Measurements from ENCODE around the gene CDK2. TPM values are rescaled to one million over a fixed set of nuclear protein-coding genes. Genes with fewer than 3 reads are reported as not detected.

CDK2 gene
- total and polyA plus RNA-seq, 9 of the 15 experiments (the other 6 are each of a cell fraction or from before 2014, with no cell fraction given), result 17.4 to 213 (median 109) TPM

DNA sequence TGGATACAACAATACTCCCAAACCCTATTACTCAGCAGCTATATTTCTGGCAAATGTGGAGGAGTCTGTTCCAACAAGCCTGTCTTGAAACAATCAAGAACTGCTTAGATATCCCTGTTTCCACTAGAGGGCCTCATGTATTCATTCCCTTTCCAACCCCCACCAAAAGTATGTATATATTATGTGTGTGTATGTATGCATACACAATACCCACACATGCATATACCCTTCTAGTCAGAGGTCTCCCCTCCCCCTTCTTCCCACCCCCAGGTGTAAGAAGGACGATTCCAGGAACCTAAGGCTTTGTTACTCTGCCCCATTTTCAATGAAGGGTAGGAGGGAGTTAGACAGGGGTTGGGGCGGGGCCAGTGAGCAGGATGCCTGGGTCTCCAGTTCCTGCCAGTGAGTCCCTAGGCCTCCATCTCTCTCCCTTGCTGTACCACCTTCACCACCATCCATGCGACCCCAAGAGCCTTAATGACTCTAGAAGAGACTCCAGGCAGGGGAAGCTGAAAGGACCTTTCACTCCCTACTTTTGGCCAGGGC lies 35.8 kb upstream of the CDK2 start, which contains the start of gene DGKA (continued):
- TF ChIP-seq ZBTB7A (IDR thresholded peaks at IDR 0.05; ENCODE audit: borderline replicate concordance, control insufficient read depth, low read depth, low read length) (0 out of 2 replicates have a peak, but pooled peaks have one; percentile 14), KDM1A (IDR thresholded peaks at IDR 0.05) (0 out of 4 replicates have a peak, but pooled peaks of 1 of the 2 experiments have one; percentile 7), SUPT5H (IDR thresholded peaks at IDR 0.05) (no peak), JUNB (CRISPR knock-in tag; conservative IDR thresholded peaks at IDR 0.05) (no peak), EP300 (IDR thresholded peaks at IDR 0.05; ENCODE audit: low read length) (peak; percentile 15; the same call in 1 of the 2 replicates), SNIP1 (IDR thresholded peaks at IDR 0.05; ENCODE audit: low read depth) (no peak), REST (IDR thresholded peaks at IDR 0.05; ENCODE audit: borderline replicate concordance) (0 out of 2 replicates have a peak, but pooled peaks have one; percentile 12), REST (CRISPR knock-in tag; IDR thresholded peaks at IDR 0.05; ENCODE audit: low read depth) (no peak), FOS (IDR thresholded peaks at IDR 0.05; ENCODE audit: extremely low read depth, insufficient read length) (no peak), FOXJ3 (CRISPR knock-in tag; IDR thresholded peaks at IDR 0.05) (no peak), ZNF124 (CRISPR knock-in tag; IDR thresholded peaks at IDR 0.05) (no peak), KHSRP (IDR thresholded peaks at IDR 0.05) (no peak), SMAD4 (CRISPR knock-in tag; conservative IDR thresholded peaks at IDR 0.05) (no peak), SMC3 (conservative IDR thresholded peaks at IDR 0.05; ENCODE audit: insufficient read depth, low read depth, low read length) (peak; percentile 30; the same call in 1 of the 2 replicates), HCFC1 (IDR thresholded peaks at IDR 0.05; ENCODE audit: low read depth, low read length) (no peak)
- TF ChIP-seq, protein P1, sequence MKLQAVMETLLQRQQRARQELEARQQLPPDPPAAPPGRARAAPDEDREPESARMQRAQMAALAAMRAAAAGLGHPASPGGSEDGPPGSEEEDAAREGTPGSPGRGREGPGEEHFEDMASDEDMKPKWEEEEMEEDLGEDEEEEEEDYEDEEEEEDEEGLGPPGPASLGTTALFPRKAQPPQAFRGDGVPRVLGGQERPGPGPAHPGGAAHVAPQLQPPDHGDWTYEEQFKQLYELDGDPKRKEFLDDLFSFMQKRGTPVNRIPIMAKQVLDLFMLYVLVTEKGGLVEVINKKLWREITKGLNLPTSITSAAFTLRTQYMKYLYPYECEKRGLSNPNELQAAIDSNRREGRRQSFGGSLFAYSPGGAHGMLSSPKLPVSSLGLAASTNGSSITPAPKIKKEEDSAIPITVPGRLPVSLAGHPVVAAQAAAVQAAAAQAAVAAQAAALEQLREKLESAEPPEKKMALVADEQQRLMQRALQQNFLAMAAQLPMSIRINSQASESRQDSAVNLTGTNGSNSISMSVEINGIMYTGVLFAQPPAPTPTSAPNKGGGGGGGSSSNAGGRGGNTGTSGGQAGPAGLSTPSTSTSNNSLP (IDR thresholded peaks at IDR 0.05; ENCODE audit: borderline replicate concordance, low read depth, low read length), result peak; percentile 49; the same call in 1 of the 2 replicates
- TF ChIP-seq, protein P2, sequence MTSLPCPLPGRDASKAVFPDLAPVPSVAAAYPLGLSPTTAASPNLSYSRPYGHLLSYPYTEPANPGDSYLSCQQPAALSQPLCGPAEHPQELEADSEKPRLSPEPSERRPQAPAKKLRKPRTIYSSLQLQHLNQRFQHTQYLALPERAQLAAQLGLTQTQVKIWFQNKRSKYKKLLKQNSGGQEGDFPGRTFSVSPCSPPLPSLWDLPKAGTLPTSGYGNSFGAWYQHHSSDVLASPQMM (CRISPR knock-in tag; IDR thresholded peaks at IDR 0.05), result no peak
- TF ChIP-seq, protein P3, sequence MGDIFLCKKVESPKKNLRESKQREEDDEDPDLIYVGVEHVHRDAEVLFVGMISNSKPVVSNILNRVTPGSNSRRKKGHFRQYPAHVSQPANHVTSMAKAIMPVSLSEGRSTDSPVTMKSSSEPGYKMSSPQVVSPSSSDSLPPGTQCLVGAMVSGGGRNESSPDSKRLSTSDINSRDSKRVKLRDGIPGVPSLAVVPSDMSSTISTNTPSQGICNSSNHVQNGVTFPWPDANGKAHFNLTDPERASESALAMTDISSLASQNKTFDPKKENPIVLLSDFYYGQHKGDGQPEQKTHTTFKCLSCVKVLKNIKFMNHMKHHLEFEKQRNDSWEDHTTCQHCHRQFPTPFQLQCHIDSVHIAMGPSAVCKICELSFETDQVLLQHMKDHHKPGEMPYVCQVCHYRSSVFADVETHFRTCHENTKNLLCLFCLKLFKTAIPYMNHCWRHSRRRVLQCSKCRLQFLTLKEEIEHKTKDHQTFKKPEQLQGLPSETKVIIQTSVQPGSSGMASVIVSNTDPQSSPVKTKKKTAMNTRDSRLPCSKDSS (IDR thresholded peaks at IDR 0.05; ENCODE audit: low read depth, partially characterized antibody), result no peak
